HFFc6 (cell line): ENCODE results near the gene MTMR3. TPM values are rescaled to one million over a fixed set of nuclear protein-coding genes. Genes with fewer than 3 reads are reported as not detected.

Experiments used
- DNase-seq: peaks from one replicate; pipeline ENCODE4 v3.0.0-alpha.2; 2018
- H3K27ac Mint-ChIP-seq: 2 replicates; pipeline ENCODE4 v1.8.0; 2020; ENCODE audit warnings: mild to moderate bottlenecking, mixed read lengths
- H3K27me3 Mint-ChIP-seq: 2 replicates; pipeline ENCODE4 v1.8.0; 2021; ENCODE audit warnings: mild to moderate bottlenecking, moderate library complexity, mixed read lengths; ENCODE audit not compliant: insufficient read depth
- H3K36me3 Mint-ChIP-seq: 2 replicates; pipeline ENCODE4 v1.8.0; 2021; ENCODE audit warnings: low read depth, mixed read lengths
- H3K4me1 Mint-ChIP-seq: 2 replicates; pipeline ENCODE4 v1.8.0; 2020; ENCODE audit warnings: low read depth, mixed read lengths
- H3K4me3 Mint-ChIP-seq: 2 replicates; pipeline ENCODE4 v1.8.0; 2020; ENCODE audit warnings: mild to moderate bottlenecking, moderate library complexity, mixed read lengths
- H3K9me3 Mint-ChIP-seq: 2 replicates; pipeline ENCODE4 v1.8.0; 2020; ENCODE audit warnings: mild to moderate bottlenecking, mixed read lengths
- CTCF ChIP-seq: fragments of 200-600 bp; sonication (generic); IDR thresholded peaks from 2 replicates; pipeline ENCODE4 v1.5.0; 2021; ENCODE audit warnings: antibody characterized with exemption, mild to moderate bottlenecking
- total RNA-seq, 6 experiments: library from RNA; stranded (reverse); fragmentation: NEBNext Ultra II Directional; extraction: Animal tissue kit (Norgen Biotek cat#: 25700); gene quantifications; 2 replicates in 1 of 6; 3 replicates in 5 of 6; pipeline ENCODE4 v1.2.3, GENCODE V29; 2021

MTMR3 gene
- total RNA-seq, 6 experiments from 2014 or later, result 19.0 to 27.0 (median 21.7) TPM

- Mint-ChIP-seq H3K27me3 (peaks cover 2% of the 10 kb centered on the region; the same call in 1 of the 2 replicates), H3K36me3 (0 out of 2 replicates have a peak, but pooled peaks cover 6% of the 10 kb centered on the region), H3K27ac (no peak overlapping the region), H3K4me1 (peaks cover 84% of the 10 kb centered on the region), H3K4me3 (no peak overlapping the region), H3K9me3 (no peaks in the 10 kb centered on the region)
- no peak for TF ChIP-seq CTCF
- no peak for DNase-seq
Observed at GRCh38 chr22:29917052-29917902, 34.3 kb downstream of the MTMR3 start.

GRCh38 chr22:29925402-29925801 is 42.4 kb downstream of the MTMR3 start:
- no peak for TF ChIP-seq CTCF
- Mint-ChIP-seq H3K4me1 (peaks cover 9% of the 10 kb centered on the region), H3K9me3 (no peaks in the 10 kb centered on the region), H3K27ac (no peak overlapping the region), H3K27me3 (no peaks in the 10 kb centered on the region), H3K36me3 (no peaks in the 10 kb centered on the region), H3K4me3 (no peak overlapping the region)
- no peak for DNase-seq

GRCh38 chr22:29926057-29926456 is 43.1 kb downstream of the MTMR3 start:
- no peak overlapping the region for H3K27ac Mint-ChIP-seq
- H3K9me3 Mint-ChIP-seq, result no peaks in the 10 kb centered on the region
- H3K4me1 Mint-ChIP-seq, result peaks cover 2% of the 10 kb centered on the region
- no peak overlapping the region for H3K4me3 Mint-ChIP-seq
- H3K36me3 Mint-ChIP-seq, result no peaks in the 10 kb centered on the region
- TF ChIP-seq CTCF, result no peak
- DNase-seq, result no peak
- H3K27me3 Mint-ChIP-seq, result no peaks in the 10 kb centered on the region

GRCh38 chr22:29932136-29932535 is 49.2 kb downstream of the MTMR3 start:
- DNase-seq, result no peak
- peak overlapping the region; percentile 7; the same call in 1 of the 2 replicates for H3K4me3 Mint-ChIP-seq
- TF ChIP-seq CTCF, result no peak
- no peaks in the 10 kb centered on the region for H3K36me3 Mint-ChIP-seq
- H3K9me3 Mint-ChIP-seq, result no peaks in the 10 kb centered on the region
- H3K27me3 Mint-ChIP-seq, result no peaks in the 10 kb centered on the region
- peaks cover 13% of the 10 kb centered on the region for H3K4me1 Mint-ChIP-seq
- no peak overlapping the region for H3K27ac Mint-ChIP-seq

- Mint-ChIP-seq H3K4me1 (peaks cover 13% of the 10 kb centered on the region), H3K27ac (no peak overlapping the region), H3K36me3 (no peaks in the 10 kb centered on the region), H3K9me3 (no peaks in the 10 kb centered on the region), H3K4me3 (no peak overlapping the region), H3K27me3 (no peaks in the 10 kb centered on the region)
- no peak for DNase-seq
- TF ChIP-seq CTCF, result no peak
Observed at GRCh38 chr22:29933619-29934018, 50.6 kb downstream of the MTMR3 start.
